ENCODE data around the gene UTP25.
"Not testable (repeated sequence)": the region's sequence is repeated elsewhere in the genome, so short reads cannot be mapped to it uniquely, and the experiment has no call there.

UTP25 gene

GRCh38 chr1:209899948-209900347 is 72.2 kb downstream of the UTP25 start:
- no peak for DNase-seq

DNA sequence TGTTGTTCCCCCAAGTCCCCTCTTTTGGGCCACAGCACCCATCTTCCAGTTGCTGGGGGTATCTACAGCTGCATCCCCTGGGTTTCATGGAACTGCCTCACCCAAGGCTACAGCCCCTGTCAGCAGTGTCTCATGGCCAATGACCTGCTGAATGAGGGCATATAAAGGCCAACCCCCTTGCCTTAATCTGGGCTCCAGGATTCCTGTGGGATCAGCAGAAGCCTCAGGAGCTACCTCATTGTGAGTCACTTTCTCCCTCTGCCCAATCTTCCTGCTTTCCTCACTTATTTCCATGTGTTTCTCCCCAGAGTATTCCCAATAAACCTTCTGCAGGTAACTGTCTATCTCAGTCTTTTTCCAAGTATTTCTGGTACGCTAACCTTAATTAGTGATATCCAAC is 73.0 kb downstream of the UTP25 start:
- no peak for DNase-seq

DNA sequence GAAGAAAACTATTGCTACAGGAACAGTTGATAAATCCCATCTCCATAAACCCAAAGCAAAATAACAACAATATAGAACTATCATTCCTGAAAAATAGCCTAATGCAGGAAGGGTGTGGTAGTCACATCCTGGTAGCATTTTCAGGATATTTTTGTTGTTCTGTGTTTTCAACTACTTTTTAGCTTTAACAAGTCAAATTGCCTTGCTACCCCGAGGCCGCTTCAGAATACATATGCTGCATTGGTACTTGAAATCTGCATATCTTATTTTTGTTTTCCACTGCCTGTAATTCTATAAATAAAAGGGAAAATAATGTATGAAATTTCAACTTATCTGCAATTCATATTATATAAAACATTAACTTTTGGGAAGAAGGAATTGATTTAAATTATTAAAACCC is 73.4 kb downstream of the UTP25 start:
- DNase-seq = no peak

DNA sequence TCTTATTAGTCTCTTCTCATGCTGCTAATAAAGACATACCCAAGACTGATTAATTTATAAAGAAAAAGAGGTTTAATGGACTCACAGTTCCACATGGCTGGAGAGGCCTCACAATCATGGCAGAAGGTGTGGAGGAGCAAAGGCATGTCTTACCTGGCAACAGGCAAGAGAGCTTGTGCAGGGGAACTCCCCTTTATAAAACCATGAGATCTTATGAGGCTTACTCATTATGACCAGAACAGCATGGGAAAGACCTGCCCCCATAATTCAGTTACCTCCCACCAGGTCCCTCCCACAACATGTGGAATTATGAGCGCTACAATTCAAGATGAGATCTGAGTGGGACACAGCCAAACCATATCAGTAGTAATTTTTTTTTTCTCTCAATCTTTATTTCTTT is 77.0 kb downstream of the UTP25 start:
- not testable (repeated sequence) for DNase-seq
